ENCODE data around the gene CXCL10.
A peak's percentile ranks its signal among the peaks of the same experiment; 100 is the strongest.
"Not testable (repeated sequence)": the region's sequence is repeated elsewhere in the genome, so short reads cannot be mapped to it uniquely, and the experiment has no call there.

Gene CXCL10

DNA sequence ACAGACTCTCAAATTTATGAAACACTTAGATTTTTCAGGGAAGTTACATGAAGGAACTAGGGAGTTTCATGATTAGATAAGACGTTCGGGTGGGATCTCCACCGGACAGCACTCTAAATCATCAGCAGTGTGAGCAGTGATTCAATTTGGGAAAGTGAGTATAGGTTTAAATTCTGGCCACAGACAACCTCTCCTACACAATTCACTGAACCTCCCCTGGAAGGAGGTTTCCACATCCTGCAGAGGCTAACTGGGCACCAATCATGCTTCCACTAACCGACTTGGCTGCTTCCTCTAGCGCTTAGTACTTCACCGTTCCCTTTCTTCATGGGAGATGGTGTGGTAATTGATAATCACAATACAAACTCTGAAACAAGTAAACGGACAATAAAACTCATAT, 21.6 kb downstream of the CXCL10 start:
- H3K27me3 ChIP-seq (ENCODE audit: insufficient read depth, insufficient read length) = no peaks in the 10 kb centered on the region
- DNase-seq (ENCODE audit: low read depth, low spot score) = no peak
- H3K9ac ChIP-seq (ENCODE audit: insufficient read length, low read depth) = no peak overlapping the region
- TF ChIP-seq SUZ12 (IDR thresholded peaks at IDR 0.05; ENCODE audit: extremely low read depth, insufficient read depth, insufficient read length) = no peak
- no peak for TF ChIP-seq YY1 (IDR thresholded peaks at IDR 0.05; ENCODE audit: insufficient read depth, insufficient read length)
- no peak for TF ChIP-seq ZNF274 (IDR thresholded peaks at IDR 0.05; ENCODE audit: low read depth, low read length)
- no peaks in the 10 kb centered on the region for H3K4me1 ChIP-seq (ENCODE audit: insufficient read depth, insufficient read length)
- no peaks in the 10 kb centered on the region for H3K9me3 ChIP-seq (ENCODE audit: insufficient read depth, low read length)
- no peak overlapping the region for H3K4me3 ChIP-seq (ENCODE audit: insufficient read length, low read depth)
- no peaks in the 10 kb centered on the region for H3K36me3 ChIP-seq (ENCODE audit: insufficient read depth, insufficient read length, low read length)

GRCh38 chr4:76000279-76000678, 23.0 kb downstream of the CXCL10 start:
- DNase-seq (ENCODE audit: low read depth, low spot score) = no peak
- TF ChIP-seq SUZ12 (IDR thresholded peaks at IDR 0.05; ENCODE audit: extremely low read depth, insufficient read depth, insufficient read length) (no peak), YY1 (IDR thresholded peaks at IDR 0.05; ENCODE audit: insufficient read depth, insufficient read length) (no peak), ZNF274 (IDR thresholded peaks at IDR 0.05; ENCODE audit: low read depth, low read length) (no peak)
- Histone ChIP-seq H3K9ac (ENCODE audit: insufficient read length, low read depth) (no peak overlapping the region), H3K36me3 (ENCODE audit: insufficient read depth, insufficient read length, low read length) (no peaks in the 10 kb centered on the region), H3K27me3 (ENCODE audit: insufficient read depth, insufficient read length) (no peaks in the 10 kb centered on the region), H3K4me1 (ENCODE audit: insufficient read depth, insufficient read length) (no peaks in the 10 kb centered on the region), H3K9me3 (ENCODE audit: insufficient read depth, low read length) (no peaks in the 10 kb centered on the region), H3K4me3 (ENCODE audit: insufficient read length, low read depth) (no peak overlapping the region)

DNA sequence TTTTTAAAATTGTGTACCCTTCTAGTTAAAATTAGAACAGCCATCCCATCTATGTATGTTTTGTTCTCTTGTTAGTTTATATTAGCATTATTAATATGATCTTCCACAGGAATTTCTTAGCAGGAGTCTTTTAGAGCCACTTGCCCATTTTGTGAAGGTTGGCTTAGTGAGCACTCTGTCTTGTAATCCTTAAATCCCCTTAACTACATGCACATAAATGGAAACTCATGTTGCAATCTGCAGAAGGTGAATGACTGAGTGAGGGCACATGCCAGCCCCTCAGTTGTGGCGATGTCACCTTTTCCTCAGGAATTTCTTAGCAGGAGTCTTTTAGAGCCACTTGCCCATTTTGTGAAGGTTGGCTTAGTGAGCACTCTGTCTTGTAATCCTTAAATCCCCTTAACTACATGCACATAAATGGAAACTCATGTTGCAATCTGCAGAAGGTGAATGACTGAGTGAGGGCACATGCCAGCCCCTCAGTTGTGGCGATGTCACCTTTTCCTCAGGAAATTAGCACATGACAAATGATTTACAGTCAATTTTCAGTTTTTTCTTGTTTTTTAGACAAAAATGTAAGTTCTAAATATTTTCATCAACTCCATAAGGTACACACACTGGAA, 24.7 kb downstream of the CXCL10 start:
- H3K9me3 ChIP-seq (ENCODE audit: insufficient read depth, low read length); H3K4me3 ChIP-seq (ENCODE audit: insufficient read length, low read depth); DNase-seq (ENCODE audit: low read depth, low spot score); H3K36me3 ChIP-seq (ENCODE audit: insufficient read depth, insufficient read length, low read length); H3K4me1 ChIP-seq (ENCODE audit: insufficient read depth, insufficient read length); H3K9ac ChIP-seq (ENCODE audit: insufficient read length, low read depth); H3K27me3 ChIP-seq (ENCODE audit: insufficient read depth, insufficient read length): not testable (repeated sequence)

DNA sequence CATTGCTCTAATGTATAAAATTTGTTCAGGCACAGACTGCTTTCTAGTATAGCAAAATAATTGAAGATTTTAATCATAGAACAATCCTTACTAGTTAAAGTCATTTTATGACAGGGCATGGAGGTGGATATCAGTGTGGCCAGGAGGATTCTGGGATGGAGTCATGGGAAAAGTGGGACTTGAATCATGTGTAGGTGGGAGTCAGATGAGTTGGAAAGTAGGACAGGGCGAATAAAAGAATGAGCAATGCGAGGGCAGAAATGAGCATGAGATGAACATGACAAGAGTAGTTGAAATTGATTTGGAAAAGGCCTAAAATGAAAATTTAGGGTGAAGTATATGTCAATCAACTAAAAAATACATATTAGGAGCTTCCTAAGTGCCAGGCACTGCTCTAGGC, 25.4 kb downstream of the CXCL10 start:
- no peak for TF ChIP-seq SUZ12 (IDR thresholded peaks at IDR 0.05; ENCODE audit: extremely low read depth, insufficient read depth, insufficient read length)
- TF ChIP-seq ZNF274 (IDR thresholded peaks at IDR 0.05; ENCODE audit: low read depth, low read length) = no peak
- TF ChIP-seq YY1 (IDR thresholded peaks at IDR 0.05; ENCODE audit: insufficient read depth, insufficient read length) = no peak
- no peak for DNase-seq (ENCODE audit: low read depth, low spot score)
- H3K36me3 ChIP-seq (ENCODE audit: insufficient read depth, insufficient read length, low read length) = no peaks in the 10 kb centered on the region
- no peaks in the 10 kb centered on the region for H3K27me3 ChIP-seq (ENCODE audit: insufficient read depth, insufficient read length)
- no peaks in the 10 kb centered on the region for H3K9me3 ChIP-seq (ENCODE audit: insufficient read depth, low read length)
- H3K9ac ChIP-seq (ENCODE audit: insufficient read length, low read depth) = no peak overlapping the region
- H3K4me1 ChIP-seq (ENCODE audit: insufficient read depth, insufficient read length) = no peaks in the 10 kb centered on the region
- no peak overlapping the region for H3K4me3 ChIP-seq (ENCODE audit: insufficient read length, low read depth)

DNA sequence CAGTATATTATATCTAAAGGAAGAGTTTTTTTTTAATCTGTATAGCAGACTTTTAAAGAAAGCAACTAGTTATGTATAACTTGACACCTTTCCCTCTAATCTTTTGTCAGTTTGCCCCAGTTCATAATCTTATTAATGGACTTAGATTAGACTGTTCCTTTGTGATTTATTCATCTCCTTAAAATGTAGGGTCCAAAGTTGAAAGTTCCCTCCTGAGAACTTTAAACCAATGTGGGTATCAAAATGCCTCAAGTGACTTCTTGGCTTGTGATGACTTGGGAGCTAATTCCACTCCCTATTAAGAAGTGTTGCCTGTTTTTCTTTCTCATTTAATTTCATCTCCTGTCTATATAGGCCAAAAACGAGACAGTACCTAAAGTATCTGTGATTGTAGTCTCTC, 26.2 kb downstream of the CXCL10 start:
- Histone ChIP-seq H3K36me3 (ENCODE audit: insufficient read depth, insufficient read length, low read length) (no peaks in the 10 kb centered on the region), H3K9ac (ENCODE audit: insufficient read length, low read depth) (no peak overlapping the region), H3K4me3 (ENCODE audit: insufficient read length, low read depth) (no peak overlapping the region), H3K9me3 (ENCODE audit: insufficient read depth, low read length) (no peaks in the 10 kb centered on the region), H3K27me3 (ENCODE audit: insufficient read depth, insufficient read length) (no peaks in the 10 kb centered on the region), H3K4me1 (ENCODE audit: insufficient read depth, insufficient read length) (no peaks in the 10 kb centered on the region)
- no peak for DNase-seq (ENCODE audit: low read depth, low spot score)
- TF ChIP-seq YY1 (IDR thresholded peaks at IDR 0.05; ENCODE audit: insufficient read depth, insufficient read length) (no peak), ZNF274 (IDR thresholded peaks at IDR 0.05; ENCODE audit: low read depth, low read length) (no peak)

DNA sequence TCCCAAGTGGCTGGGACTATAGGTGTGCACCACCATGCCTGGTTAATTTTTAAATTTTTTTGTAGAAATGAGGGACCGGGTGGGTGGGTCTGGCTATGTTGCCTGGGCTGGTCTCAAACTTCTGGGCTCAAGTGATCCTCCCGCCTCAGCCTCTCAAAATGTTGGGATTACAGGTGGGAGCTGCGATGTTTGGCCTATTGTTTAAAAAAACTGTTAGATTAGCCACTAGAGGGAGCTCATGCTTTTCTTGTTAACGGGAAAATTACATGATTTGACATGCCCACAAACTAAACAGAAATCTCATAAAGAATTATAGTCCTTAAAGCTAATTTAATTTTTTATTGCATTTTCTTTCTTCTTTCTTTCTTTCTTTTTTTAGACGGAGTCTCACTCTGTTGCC, 27.6 kb downstream of the CXCL10 start:
- Histone ChIP-seq H3K27me3 (ENCODE audit: insufficient read depth, insufficient read length) (no peaks in the 10 kb centered on the region), H3K4me3 (ENCODE audit: insufficient read length, low read depth) (no peak overlapping the region), H3K9me3 (ENCODE audit: insufficient read depth, low read length) (no peaks in the 10 kb centered on the region), H3K4me1 (ENCODE audit: insufficient read depth, insufficient read length) (no peaks in the 10 kb centered on the region), H3K9ac (ENCODE audit: insufficient read length, low read depth) (no peak overlapping the region), H3K36me3 (ENCODE audit: insufficient read depth, insufficient read length, low read length) (no peaks in the 10 kb centered on the region)
- TF ChIP-seq ZNF274 (IDR thresholded peaks at IDR 0.05; ENCODE audit: low read depth, low read length) (no peak), YY1 (IDR thresholded peaks at IDR 0.05; ENCODE audit: insufficient read depth, insufficient read length) (no peak), SUZ12 (IDR thresholded peaks at IDR 0.05; ENCODE audit: extremely low read depth, insufficient read depth, insufficient read length) (no peak)
- DNase-seq (ENCODE audit: low read depth, low spot score) = peak; percentile 35

GRCh38 chr4:75992462-75992861, 30.8 kb downstream of the CXCL10 start:
- H3K4me1 ChIP-seq (ENCODE audit: insufficient read depth, insufficient read length) = no peaks in the 10 kb centered on the region
- peaks cover 6% of the 10 kb centered on the region for H3K36me3 ChIP-seq (ENCODE audit: insufficient read depth, insufficient read length, low read length)
- no peak overlapping the region for H3K4me3 ChIP-seq (ENCODE audit: insufficient read length, low read depth)
- no peak for TF ChIP-seq ZNF274 (IDR thresholded peaks at IDR 0.05; ENCODE audit: low read depth, low read length)
- H3K9ac ChIP-seq (ENCODE audit: insufficient read length, low read depth) = no peak overlapping the region
- no peaks in the 10 kb centered on the region for H3K9me3 ChIP-seq (ENCODE audit: insufficient read depth, low read length)
- H3K27me3 ChIP-seq (ENCODE audit: insufficient read depth, insufficient read length) = no peaks in the 10 kb centered on the region
- DNase-seq (ENCODE audit: low read depth, low spot score) = no peak

All from NT2/D1 (cell line).